CD1c-positive myeloid dendritic cell (primary cell): ENCODE data around the gene MOB2.

Experiments used
- DNase-seq: peaks from one replicate; pipeline ENCODE4 v3.0.0-alpha.2; 2016; ENCODE audit errors: extremely low spot score

The MOB2 gene

GRCh38 chr11:1487091-1487850, 692 bp upstream of the MOB2 start:
- DNase-seq: no peak

DNA sequence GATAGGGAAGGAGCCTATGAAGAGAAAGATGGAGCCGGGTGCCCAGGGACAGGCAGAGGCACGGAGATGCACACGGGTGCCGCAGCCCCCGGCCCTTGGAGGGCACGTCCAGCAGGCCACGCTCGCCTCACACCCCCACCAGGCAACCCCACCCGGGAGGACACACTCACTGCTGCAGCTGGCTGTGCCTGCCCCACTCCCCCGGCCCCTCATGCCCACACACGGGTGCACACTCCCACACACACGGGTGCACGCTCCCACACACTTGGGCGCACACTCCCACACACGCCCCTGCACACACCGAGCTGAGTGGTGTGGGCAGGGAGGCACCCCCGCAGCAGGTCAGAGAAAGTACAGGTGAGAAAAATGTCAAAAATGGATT, 1.1 kb downstream of the MOB2 start:
- DNase-seq: no peak

- no peak for DNase-seq
These were observed 1.7 kb downstream of the MOB2 start for GRCh38 chr11:1484695-1485503.

GRCh38 chr11:1484061-1484671, 2.4 kb downstream of the MOB2 start:
- no peak for DNase-seq

DNA sequence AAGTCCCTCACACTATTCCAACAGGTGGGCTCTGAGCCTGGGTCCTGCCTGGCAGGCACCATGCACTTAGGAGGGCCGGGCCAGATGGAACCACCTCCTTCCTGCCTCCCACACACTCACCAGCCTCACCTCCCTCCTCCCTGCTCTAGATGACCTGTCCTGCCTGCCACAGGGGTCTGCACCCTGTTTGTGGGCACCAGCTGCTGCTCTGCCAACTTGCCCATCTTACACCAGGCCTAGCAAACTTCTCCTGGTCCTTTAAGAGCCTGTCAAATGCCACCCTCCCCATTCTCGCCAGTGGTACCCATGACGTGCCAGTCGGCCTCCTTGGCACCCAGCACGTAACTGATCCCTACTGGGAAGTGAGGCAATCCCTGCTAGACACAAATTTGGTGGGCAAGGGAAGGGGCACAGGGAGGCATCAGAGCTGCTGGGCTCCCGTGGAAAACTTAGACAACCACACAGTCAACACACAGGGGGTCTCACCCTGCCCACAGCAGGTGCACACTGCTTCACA, 3.1 kb downstream of the MOB2 start:
- DNase-seq: no peak

- no peak for DNase-seq
These were observed 3.8 kb downstream of the MOB2 start for GRCh38 chr11:1482581-1483444.

DNA sequence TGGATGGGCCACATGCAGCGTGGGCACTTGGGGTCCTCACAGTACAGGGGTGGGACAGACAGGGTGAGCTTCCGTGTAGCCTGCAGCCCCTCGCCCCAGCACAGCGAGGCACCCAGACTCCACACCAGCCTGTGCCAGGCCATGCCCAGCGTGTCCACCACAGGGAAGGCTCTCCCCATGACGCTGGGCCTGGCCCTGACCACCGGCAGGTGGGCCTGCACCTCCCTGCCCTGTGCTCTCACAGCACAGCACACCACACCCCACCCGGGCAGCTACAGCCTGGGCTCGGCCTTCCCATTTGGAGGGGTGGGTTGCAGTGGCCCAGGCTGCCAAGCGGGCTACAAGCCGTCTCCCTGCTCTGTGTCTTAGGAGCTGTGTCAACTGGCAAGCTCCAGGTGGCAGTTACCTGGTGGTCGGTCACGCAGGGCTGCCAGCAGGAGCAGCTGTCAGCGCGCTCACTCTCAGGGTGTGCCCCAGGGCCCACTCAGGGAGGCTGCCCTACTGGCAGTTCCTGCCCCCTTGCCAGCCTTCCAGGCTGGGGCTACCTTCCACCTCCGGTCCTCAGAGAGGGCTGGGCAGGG, 4.6 kb downstream of the MOB2 start:
- no peak for DNase-seq

GRCh38 chr11:1481483-1481825, 5.1 kb downstream of the MOB2 start:
- DNase-seq: no peak

DNA sequence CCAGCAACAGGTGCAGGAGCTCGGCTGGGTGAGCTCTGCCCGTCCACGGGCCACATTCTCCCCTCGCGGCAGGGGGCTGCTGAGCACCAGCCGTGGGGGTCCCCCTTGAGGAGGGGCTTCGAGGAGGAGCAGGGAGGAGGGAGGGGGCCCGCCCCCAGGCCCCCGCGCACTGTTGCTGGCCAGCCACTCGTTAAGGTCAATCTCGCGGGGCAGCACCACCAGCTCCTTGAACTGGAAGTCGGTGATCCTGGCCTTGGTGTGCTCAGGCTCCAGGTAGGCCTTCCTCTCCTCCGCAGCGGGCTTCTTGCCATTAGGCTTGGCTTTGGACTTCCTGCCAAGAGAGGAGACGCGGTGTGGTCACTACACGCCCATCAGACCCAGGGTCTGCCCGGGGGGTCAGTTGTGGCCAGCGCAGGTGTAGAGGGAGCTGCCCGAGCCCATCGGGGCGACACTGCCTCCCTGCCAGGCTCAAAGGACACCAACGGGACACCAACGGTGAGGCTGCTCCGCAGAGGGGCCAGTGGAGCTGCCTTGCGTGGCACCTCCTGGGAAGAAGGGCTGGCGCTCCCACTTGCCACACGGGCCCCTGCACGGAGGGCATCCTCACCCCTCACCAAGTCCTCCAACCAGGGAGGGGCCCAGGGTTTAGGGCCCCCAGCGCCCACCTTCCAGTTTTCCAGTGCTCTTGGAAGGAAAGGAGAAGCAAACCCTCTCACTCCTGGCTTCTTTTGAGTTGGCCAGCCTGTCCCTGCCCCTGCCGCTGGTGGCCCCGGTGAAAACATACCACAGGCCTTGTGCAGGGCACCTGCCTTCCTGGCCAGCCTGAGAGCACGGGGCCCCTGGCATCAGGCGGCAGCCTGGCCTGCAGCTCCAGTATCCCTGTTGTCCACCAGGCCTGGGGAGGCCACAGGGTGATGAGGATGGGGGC, 5.8 kb downstream of the MOB2 start:
- DNase-seq: no peak

- DNase-seq: no peak
These were observed 6.4 kb downstream of the MOB2 start for GRCh38 chr11:1480191-1480554.

DNA sequence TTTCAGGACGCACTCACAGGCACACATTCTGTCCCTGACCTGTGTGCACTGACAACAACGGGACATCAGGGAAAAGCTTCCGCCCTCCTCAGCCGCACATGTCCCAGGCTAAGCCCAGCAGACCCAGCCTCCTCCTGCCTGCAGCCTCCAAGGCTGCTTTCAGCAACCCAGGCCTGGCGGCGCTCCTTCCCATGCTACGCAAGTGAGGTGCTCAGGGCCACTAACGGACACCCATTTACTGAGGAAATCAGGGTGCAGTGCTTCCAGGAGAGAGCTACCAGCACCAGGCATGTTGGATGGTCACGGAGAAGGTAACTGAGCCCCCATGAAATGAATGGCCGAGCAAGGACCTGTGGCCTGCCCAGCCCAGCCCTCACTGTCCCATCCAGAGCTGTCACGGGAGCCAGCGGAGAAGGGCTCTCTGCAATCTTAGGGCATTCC, 6.9 kb downstream of the MOB2 start:
- no peak for DNase-seq

- DNase-seq: no peak
These were observed 7.4 kb downstream of the MOB2 start for GRCh38 chr11:1479006-1479677.

DNA sequence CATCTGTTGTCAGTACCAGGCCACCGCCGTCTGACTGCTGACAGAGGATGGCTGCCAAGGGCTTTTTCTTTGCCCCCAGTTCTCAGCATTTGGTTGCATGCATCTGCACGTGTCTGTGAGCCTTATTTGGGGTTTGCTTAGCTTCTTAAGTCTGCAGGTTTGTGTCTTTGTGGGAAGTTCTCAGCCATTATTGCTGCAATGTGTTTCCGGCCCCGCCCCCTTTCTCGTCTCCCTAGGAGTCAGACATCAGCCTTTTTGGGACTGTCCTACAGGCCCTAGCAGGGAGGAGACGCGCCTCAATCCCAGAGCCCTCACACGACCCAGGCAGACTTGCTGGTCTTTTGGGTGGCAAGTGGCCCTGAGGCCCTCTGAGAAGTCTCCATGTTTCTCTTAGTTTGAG, 8.0 kb downstream of the MOB2 start:
- no peak for DNase-seq

DNA sequence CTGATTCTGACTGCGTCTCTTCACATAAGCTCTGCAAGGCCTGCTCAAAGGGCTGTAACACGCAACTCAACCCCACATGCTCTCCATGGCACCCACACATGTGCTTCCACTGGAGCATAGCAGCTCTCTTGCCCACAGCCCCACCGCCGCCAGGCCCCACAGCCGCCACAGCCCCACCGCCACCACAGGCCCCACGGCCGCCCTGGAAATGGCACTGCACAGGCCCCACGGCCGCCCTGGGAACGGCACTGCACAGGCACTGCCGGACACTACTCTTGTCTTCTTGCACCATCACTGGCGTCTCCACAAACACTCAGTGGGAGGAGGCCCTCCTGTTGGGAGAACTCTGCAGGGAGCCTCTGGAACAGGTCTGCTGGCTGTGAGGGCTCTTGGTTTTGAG, 8.6 kb downstream of the MOB2 start:
- no peak for DNase-seq

GRCh38 chr11:1476940-1477736, 9.4 kb downstream of the MOB2 start:
- no peak for DNase-seq

GRCh38 chr11:1475841-1476240, 10.7 kb downstream of the MOB2 start:
- DNase-seq: no peak

DNA sequence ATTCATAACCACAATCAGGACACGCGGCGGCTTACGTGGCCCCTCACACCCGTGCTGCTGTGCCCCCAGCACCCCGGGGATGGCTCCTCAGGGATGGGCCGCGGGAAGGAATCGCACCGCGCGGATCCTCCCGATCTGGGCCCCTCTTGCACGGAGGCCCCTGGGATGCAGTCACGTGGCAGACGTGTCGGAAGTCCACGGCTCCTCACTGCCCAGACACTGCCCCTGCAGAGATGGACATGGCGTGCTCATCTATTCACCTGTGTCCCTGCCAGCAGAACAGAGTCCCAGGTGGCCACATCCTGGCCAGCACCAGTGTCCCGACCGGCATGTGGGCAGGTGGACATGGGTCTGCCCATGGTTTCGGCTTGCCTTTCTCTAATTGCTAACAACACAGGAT, 12.8 kb downstream of the MOB2 start:
- DNase-seq: no peak

DNA sequence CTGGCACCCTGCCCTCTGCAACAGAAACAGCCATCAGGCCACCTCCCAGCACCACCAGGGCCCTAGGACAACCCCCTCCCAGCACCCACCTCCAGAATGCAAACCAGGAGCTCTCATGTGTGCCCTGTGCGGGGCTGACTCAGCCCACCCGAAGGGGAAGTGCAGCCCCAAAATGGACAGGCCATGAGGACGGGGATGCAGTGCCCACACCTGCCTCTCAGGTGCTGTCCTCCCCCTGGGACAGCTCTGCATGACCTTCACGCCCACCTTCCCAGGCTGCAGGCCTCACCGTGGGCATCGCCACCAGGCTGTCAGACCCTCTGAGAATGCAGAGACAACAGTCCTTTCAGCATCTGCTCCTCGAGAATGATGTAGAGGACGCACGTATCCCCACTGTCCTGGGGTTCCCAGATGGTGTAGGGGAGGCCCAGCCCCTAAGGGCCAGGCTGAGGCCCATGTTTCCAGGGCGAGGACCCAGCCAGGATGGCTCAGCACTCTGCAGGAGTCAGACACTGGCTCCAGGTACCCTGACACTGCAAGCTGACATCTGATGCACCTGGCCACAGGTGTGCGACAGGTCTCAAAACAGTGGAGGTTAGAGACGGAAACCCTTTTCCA, 13.5 kb downstream of the MOB2 start:
- no peak for DNase-seq
